ENCODE data around the gene EEPD1. TPM values are rescaled to one million over a fixed set of nuclear protein-coding genes. Genes with fewer than 3 reads are reported as not detected.

The EEPD1 gene
- total RNA-seq, 1 experiment from 2014 or later, result 5.0 TPM

DNA sequence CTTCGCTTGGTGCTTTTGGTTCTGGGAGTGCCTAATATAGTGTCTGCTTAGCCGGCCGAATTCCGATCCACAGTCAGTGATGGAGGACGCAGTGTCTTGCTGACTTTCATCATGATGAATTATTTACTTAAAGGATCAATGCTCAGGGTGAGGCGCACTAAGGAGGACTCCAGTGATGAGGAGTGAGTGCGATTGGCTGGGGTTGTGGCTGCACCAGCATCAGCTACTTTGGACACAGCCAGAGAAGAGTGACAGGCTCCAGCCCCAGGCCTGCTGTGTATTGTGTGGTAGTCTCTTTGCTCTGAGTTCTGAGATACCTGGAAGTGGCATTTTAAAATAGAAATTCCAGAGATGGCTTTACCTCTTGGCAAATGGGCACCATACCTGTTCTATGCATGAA is 163.3 kb downstream of the EEPD1 start:
- H3K27ac ChIP-seq (ENCODE audit: insufficient read length, low read depth, low read length), result no peak overlapping the region
- no peak overlapping the region for H2BK12ac ChIP-seq (ENCODE audit: insufficient read length, low read depth, low read length)
- H2BK120ac ChIP-seq (ENCODE audit: low read depth, low read length, poor library complexity, severe bottlenecking), result no peak overlapping the region
- no peak overlapping the region for H3K4ac ChIP-seq (ENCODE audit: low read depth, low read length)
- no peaks in the 10 kb centered on the region; the same call in 1 of the 2 replicates for H3K27me3 ChIP-seq (ENCODE audit: insufficient read depth, low read length)
- no CpG with 5 or more reads among the region's 7 CpGs for WGBS (ENCODE audit: extremely low coverage, insufficient read length, low lambda C conversion rate)
- no peak overlapping the region for H3K23ac ChIP-seq (ENCODE audit: insufficient read length, low read depth, low read length)
- H3K56ac ChIP-seq (ENCODE audit: insufficient read length, low read depth, low read length), result no peak overlapping the region
- H3K4me1 Mint-ChIP-seq, result peaks cover 4 to 23% of the 10 kb centered on the region in 2 experiments
- no peaks in the 10 kb centered on the region for H3K23me2 ChIP-seq (ENCODE audit: insufficient read length, low read depth, low read length, poor library complexity, severe bottlenecking)
- DNase-seq, result no peak
- no peak overlapping the region for H3K9ac ChIP-seq (ENCODE audit: extremely low read depth, insufficient read length, low read length)
- H3K4me3 Mint-ChIP-seq, result no peak overlapping the region
- peaks cover 1 to 8% (median 2%) of the 10 kb centered on the region in 3 experiments; a peak in 3 of 7 replicates for H3K36me3 Mint-ChIP-seq (ENCODE audit: insufficient read depth in 1 of 3, low read depth in 3 of 3)
- no peak overlapping the region for H3K18ac ChIP-seq (ENCODE audit: insufficient read length, low read depth, low read length)
- no peak overlapping the region for H4K5ac ChIP-seq (ENCODE audit: insufficient read length, low read depth, low read length)
- H2BK5ac ChIP-seq (ENCODE audit: insufficient read length, low read length), result no peak overlapping the region
- no peaks in the 10 kb centered on the region for H3K79me2 ChIP-seq (ENCODE audit: insufficient read depth, low read length)
- no peaks in the 10 kb centered on the region for H3K79me1 ChIP-seq (ENCODE audit: insufficient read depth, low read depth, low read length, poor library complexity, severe bottlenecking)
- no peak overlapping the region for H4K8ac ChIP-seq (replicated peaks; ENCODE audit: insufficient read length, low read depth, low read length)
- H2AFZ ChIP-seq (ENCODE audit: low read length), result no peak overlapping the region
- no peak overlapping the region for H2AK5ac ChIP-seq (ENCODE audit: insufficient read length, low read length)
- no peaks in the 10 kb centered on the region for H4K20me1 ChIP-seq (ENCODE audit: control insufficient read depth, insufficient read depth, insufficient read length)
- H3K9me3 ChIP-seq (ENCODE audit: control insufficient read depth, low read depth, low read length), result no peaks in the 10 kb centered on the region
- no peak overlapping the region for H2BK20ac ChIP-seq (ENCODE audit: low read depth, low read length, poor library complexity, severe bottlenecking)
- H2BK15ac ChIP-seq (ENCODE audit: low read depth, low read length), result no peak overlapping the region
- no peak overlapping the region for H3K14ac ChIP-seq (ENCODE audit: insufficient read depth, low read length)
- no peaks in the 10 kb centered on the region; the same call in 1 of the 2 replicates for H3K27me3 Mint-ChIP-seq (ENCODE audit: low read depth)
- H3T11ph ChIP-seq (ENCODE audit: low read length), result no peak overlapping the region
- TF ChIP-seq, protein P1, sequence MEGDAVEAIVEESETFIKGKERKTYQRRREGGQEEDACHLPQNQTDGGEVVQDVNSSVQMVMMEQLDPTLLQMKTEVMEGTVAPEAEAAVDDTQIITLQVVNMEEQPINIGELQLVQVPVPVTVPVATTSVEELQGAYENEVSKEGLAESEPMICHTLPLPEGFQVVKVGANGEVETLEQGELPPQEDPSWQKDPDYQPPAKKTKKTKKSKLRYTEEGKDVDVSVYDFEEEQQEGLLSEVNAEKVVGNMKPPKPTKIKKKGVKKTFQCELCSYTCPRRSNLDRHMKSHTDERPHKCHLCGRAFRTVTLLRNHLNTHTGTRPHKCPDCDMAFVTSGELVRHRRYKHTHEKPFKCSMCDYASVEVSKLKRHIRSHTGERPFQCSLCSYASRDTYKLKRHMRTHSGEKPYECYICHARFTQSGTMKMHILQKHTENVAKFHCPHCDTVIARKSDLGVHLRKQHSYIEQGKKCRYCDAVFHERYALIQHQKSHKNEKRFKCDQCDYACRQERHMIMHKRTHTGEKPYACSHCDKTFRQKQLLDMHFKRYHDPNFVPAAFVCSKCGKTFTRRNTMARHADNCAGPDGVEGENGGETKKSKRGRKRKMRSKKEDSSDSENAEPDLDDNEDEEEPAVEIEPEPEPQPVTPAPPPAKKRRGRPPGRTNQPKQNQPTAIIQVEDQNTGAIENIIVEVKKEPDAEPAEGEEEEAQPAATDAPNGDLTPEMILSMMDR (conservative IDR thresholded peaks at IDR 0.05), result no peak
- H3K27ac Mint-ChIP-seq, result no peak overlapping the region
- H3K4me1 ChIP-seq (ENCODE audit: insufficient read depth, low read length), result no peaks in the 10 kb centered on the region; the same call in 1 of the 2 replicates
- H3K4me2 ChIP-seq (ENCODE audit: insufficient read depth, insufficient read length, low read length), result no peak overlapping the region
- H4K91ac ChIP-seq (ENCODE audit: insufficient read length, low read depth, low read length), result no peak overlapping the region
- H3K9me3 Mint-ChIP-seq, result peaks cover 10 to 13% of the 10 kb centered on the region in 2 experiments

Data from H9 (cell line).